GM12873 (cell line): ENCODE data around the gene SMURF2.

Experiments
- TF ChIP-seq, protein P1 (sequence below): IDR thresholded peaks from 2 replicates; pipeline ENCODE4 v1.5.1; 2012; ENCODE audit warnings: low read depth, mild to moderate bottlenecking, moderate library complexity, low read length, control low read depth; ENCODE audit not compliant: insufficient read depth; ENCODE audit errors: missing control alignments

Gene SMURF2

DNA sequence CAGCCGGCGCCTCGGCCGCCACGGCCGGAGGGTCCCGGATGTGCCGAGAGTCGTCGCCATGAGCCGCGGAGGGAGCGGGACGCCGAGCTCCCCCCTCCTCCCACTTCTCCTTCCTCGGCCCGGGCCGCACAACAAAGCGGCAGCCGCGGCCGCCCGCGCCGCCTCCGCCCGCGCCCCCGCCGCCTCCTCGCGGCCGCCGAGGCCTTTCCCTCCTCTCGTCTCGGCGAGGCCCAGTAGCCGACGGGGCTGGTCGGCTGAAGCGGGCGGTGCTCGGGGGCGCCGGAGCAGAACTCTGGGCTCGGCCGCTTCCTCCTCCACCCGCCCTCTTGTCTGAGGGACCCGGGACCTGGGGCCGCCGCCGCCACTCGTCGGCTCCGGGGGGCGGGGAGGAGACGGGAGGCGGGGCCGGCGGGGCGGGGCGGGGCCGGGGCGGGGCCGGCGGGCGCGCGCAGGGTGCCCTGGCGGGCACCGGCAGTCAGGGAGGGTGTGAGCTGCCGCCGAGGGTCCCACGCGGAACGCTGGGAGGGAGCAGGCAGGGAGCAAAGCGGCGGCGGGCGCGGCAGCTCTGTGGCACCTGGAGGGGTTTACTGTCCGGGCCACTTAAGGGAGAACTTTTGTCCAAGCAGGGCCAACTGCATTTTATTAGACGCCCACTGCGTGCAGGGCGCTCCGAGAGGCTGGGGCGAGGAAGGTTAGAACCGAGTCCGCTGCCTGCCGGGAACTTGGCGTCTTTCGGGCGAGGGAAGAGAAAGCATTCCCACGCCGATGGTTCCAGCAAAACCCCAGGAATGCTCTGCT is at the start of gene SMURF2:
Gene SMURF2 (minus strand): TSS at position 332 of the 798 bp plus-strand sequence. CDS start 427 bp downstream, outside the sequence.
- TF ChIP-seq, protein P1, sequence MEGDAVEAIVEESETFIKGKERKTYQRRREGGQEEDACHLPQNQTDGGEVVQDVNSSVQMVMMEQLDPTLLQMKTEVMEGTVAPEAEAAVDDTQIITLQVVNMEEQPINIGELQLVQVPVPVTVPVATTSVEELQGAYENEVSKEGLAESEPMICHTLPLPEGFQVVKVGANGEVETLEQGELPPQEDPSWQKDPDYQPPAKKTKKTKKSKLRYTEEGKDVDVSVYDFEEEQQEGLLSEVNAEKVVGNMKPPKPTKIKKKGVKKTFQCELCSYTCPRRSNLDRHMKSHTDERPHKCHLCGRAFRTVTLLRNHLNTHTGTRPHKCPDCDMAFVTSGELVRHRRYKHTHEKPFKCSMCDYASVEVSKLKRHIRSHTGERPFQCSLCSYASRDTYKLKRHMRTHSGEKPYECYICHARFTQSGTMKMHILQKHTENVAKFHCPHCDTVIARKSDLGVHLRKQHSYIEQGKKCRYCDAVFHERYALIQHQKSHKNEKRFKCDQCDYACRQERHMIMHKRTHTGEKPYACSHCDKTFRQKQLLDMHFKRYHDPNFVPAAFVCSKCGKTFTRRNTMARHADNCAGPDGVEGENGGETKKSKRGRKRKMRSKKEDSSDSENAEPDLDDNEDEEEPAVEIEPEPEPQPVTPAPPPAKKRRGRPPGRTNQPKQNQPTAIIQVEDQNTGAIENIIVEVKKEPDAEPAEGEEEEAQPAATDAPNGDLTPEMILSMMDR = no peak

DNA sequence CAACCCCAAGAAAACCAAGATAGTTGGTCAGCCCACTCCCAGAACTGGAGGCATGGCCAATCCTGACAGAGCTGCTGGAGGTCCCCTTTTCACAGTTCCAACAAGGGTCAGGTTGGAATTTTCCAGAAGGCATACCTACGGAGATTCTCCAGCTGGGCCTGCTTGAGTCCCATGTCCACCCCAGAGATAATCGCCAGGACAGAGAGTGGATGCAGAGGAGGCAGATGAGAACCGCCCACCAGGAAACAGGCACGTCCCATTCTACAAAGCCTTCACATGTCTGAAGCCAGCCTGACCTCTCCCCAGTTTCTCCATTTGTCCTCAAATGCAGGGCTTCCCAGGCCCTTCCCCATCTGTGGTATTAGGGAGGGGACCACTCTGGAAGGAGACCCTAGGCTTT is 47.4 kb upstream of the SMURF2 start:
- TF ChIP-seq, protein P1 = no peak

DNA sequence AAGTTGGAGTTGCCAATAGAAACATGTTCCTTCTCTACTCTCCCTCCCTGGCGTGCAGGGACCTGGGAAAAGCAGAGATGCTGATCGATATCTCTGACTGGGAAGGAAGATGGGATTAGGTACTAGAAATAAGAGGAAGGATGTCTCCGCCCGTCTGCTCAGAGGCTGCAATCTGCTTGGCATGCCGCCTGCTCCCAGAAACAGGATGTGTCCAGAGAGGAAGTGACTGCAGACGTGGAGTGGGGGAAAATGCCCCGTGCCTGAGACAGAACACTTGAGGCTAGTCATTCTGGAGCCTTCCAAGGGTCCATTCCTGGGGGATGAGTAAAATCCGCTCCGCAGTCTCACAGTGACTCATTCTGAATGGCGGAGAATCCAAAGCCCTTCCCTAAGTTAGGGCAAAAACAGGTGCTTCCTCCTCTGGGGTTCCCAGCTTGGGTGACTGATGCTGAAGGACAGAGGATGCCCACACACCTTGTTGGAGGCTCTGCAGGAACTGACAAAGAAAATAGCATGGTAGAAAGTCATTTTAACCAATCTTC is 45.0 kb upstream of the SMURF2 start:
- TF ChIP-seq, protein P1 = no peak

DNA sequence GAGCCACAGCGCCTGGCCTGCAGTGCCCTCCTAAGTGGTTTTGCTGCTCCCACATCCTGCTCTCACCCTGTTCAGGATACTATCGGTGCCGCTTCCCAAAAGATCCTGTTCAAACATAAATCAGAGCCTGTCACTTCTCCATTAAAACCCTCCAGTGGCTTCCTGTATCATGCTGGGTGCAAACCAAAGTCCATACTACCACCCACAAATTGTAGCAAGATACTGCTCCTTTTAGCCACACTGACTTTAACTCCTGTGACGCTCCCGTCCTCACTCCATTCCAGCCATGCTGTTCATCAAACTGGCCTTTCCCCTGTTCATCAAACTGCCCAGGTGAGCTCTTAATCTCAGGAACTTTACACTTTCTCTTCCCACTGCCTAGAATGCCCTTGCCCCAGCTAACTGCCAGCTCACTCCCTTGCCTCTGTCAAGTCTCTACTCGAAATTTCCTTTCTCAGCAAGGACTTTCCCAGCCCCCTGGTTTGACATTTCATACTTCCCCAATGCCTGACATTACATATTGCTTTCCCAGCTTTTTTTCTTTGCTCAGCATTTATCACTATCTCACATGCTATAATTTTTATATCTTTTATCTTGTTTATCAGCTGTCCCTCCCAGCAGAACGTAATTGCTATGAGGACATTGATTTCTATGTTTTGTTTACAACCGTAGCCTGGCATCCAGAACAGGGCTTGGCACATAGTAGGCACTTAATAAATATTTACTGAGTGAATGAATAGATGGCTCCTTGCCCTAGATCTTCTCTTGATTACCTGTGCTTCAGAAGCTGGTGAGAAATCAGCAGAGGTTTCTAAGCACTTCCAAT is 44.3 kb upstream of the SMURF2 start:
- TF ChIP-seq, protein P1 = no peak

DNA sequence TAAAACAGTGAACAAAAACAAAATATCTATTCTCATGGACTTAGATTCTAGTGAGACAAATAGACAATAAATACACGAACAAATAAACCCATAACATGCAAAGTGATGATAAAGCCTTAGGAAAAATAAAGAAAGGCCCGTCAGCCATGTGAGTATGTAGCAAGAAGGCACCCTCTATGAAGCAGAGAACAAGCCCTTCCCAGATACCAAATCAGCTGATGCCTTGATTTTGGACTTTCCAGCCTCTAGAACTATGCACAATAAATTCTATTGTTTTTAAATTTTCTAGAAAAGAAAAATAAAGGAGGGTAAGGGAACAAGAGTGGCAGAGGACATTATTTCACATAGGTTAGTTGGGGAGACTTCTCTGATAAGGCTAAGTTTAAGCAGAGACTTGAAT is 40.7 kb upstream of the SMURF2 start:
- TF ChIP-seq, protein P1 = no peak

DNA sequence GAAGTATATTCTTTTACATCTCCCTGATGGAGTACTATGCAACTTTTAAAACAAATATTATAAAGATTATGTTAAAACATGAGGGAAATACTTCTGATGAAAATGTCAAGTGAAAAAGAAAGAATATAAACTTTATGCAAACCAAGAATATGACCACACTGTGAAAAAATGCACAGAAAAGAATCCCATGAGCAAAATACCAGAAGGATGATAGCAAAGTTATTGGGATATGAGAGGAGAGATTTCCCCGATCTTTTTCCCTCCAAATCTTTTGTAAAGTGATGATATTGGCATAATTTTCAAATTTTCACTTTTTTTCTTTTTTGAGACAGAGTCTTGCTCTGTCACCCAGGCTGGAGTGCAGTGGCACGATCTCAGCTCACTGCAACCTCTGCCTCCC is 36.6 kb upstream of the SMURF2 start:
- TF ChIP-seq, protein P1 = no peak

DNA sequence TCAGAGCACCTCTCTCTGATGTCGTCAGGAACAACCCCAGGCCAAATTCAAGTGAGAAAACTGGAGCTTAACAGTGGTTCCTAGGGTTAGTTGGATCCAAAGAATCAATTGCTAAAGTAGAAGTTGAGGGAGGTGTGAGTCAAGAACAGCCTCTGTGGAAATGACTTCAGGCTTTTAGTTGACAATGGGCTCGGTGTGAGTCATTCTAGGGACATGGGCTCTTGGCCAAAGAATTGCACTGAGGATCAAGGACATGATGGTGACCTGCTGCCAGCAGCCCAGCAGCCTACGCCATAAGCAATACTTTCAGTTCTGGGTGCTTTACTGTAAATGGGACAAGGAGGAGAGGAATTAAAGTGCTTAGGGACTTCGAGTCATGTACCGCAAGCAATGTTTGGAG is 32.1 kb upstream of the SMURF2 start:
- TF ChIP-seq, protein P1 = no peak
